HCT116 (cell line): ENCODE results near the gene SCTR. TPM values are rescaled to one million over a fixed set of nuclear protein-coding genes. Genes with fewer than 3 reads are reported as not detected.
A peak's percentile ranks its signal among the peaks of the same experiment; 100 is the strongest.

Experiments
- ATAC-seq: fragments of 200-7000 bp; cut with Tn5 transposase; 2 replicates; pipeline ENCODE4 v1.9.1; 2020; ENCODE audit warnings: mild to moderate bottlenecking, moderate library complexity
- BruUV-seq: library from RNA; stranded (reverse); fragments of 400-500 nt; replicated peaks from 2 replicates; lab custom pipeline; 2021; lab: Mats Ljungman, UMichigan
- CTCF ChIA-PET: fragments of 300-600 bp; sonication (Branson Sonifier 250); formaldehyde crosslinking; loops from one replicate; lab custom pipeline; 2021; ENCODE audit warnings: antibody characterized with exemption; lab: Charles Lee
- POLR2A ChIA-PET: fragments of 300-600, 350-600 bp; sonication (Branson Sonifier 250); formaldehyde crosslinking; loops from one replicate; lab custom pipeline; 2021; ENCODE audit warnings: antibody characterized with exemption; lab: Charles Lee
- RAD21 ChIA-PET, 2 experiments: fragments of 300-600 bp; sonication (Branson Sonifier 250); formaldehyde crosslinking; loops; one replicate each; lab custom pipeline; 2023; ENCODE audit warnings: low total read pairs in 2 of 2; ENCODE audit not compliant: uncharacterized antibody in 2 of 2, unreplicated experiment in 2 of 2, low non-redundant PET in 1 of 2; lab: Charles Lee
- DNase-seq: peaks from one replicate; pipeline ENCODE4 v3.0.0-alpha.2; 2010; ENCODE audit warnings: low read depth, low spot score
- H2AFZ ChIP-seq: fragments of 200-600 bp; shearing (Covaris generic), sonication (generic); 2 replicates; pipeline ENCODE4 v1.6.1; 2017; ENCODE audit warnings: low read depth, mixed run types, mixed read lengths, antibody characterized with exemption, low read length; ENCODE audit not compliant: poor library complexity, severe bottlenecking
- H3K27ac ChIP-seq: 2 replicates; pipeline ENCODE4 v1.5.1; 2012; ENCODE audit warnings: low read depth, low read length
- H3K27me3 ChIP-seq: fragments of 200-600 bp; sonication (generic); 2 replicates; pipeline ENCODE4 v1.6.1; 2016; ENCODE audit warnings: mixed run types, low read length, mixed read lengths; ENCODE audit not compliant: insufficient read depth
- H3K36me3 ChIP-seq, 2 experiments: fragments of 200-500 bp in 1 of 2; fragments of 200-600 bp in 1 of 2; sonication (Bioruptor generic) in 1 of 2; sonication (generic) in 1 of 2; 2 replicates each; pipeline versions ENCODE4 v1.5.1 to v1.6.1; 2014 to 2016; ENCODE audit warnings: low read length in 2 of 2, inconsistent platforms in 1 of 2, mixed read lengths in 1 of 2, mixed run types in 1 of 2; ENCODE audit not compliant: insufficient read depth in 2 of 2, control insufficient read depth in 1 of 2
- H3K4me1 ChIP-seq, 2 experiments: fragments of 200-600 bp in 1 of 2; sonication (generic) in 1 of 2; 2 replicates each; pipeline versions ENCODE4 v1.5.1 to v1.6.1; 2012 to 2017; ENCODE audit warnings: low read length in 2 of 2, inconsistent platforms in 1 of 2, mild to moderate bottlenecking in 1 of 2, mixed read lengths in 1 of 2, mixed run types in 1 of 2, moderate library complexity in 1 of 2; ENCODE audit not compliant: insufficient read depth in 2 of 2, control insufficient read depth in 1 of 2
- H3K4me2 ChIP-seq: fragments of 200-600 bp; sonication (generic); 2 replicates; pipeline ENCODE4 v1.6.1; 2017; ENCODE audit warnings: mixed run types, low read length, mixed read lengths
- H3K4me3 ChIP-seq, 2 experiments: fragments of 200-600 bp in 1 of 2; sonication (generic) in 1 of 2; replicated peaks in 1 of 2; 2 replicates each; pipeline ENCODE4 v1.5.1; 2011 to 2016; ENCODE audit warnings: low read length in 2 of 2, control low read depth in 1 of 2, low read depth in 1 of 2, mild to moderate bottlenecking in 1 of 2, mixed read lengths in 1 of 2, mixed run types in 1 of 2
- H3K79me2 ChIP-seq: fragments of 200-600 bp; sonication (generic); 2 replicates; pipeline ENCODE4 v1.6.1; 2017; ENCODE audit warnings: mild to moderate bottlenecking, mixed run types, low read length, moderate library complexity, mixed read lengths; ENCODE audit not compliant: insufficient read depth
- H3K9ac ChIP-seq: fragments of 200-600 bp; sonication (generic); 2 replicates; pipeline ENCODE4 v1.6.1; 2016; ENCODE audit warnings: low read length, mixed read lengths
- H3K9me2 ChIP-seq: fragments of 200-600 bp; sonication (generic), shearing (Covaris generic); 2 replicates; pipeline ENCODE4 v1.6.1; 2017; ENCODE audit warnings: mixed run types, mild to moderate bottlenecking, moderate library complexity; ENCODE audit not compliant: insufficient read depth
- H3K9me3 ChIP-seq, 2 experiments: fragments of 200-500 bp in 1 of 2; fragments of 200-600 bp in 1 of 2; sonication (Bioruptor generic) in 1 of 2; sonication (generic) in 1 of 2; 2 replicates each; pipeline ENCODE4 v1.6.1; 2014 to 2017; ENCODE audit warnings: low read length in 2 of 2, mixed read lengths in 2 of 2, inconsistent platforms in 1 of 2, low read depth in 1 of 2, mild to moderate bottlenecking in 1 of 2, mixed run types in 1 of 2, moderate library complexity in 1 of 2; ENCODE audit not compliant: control insufficient read depth in 1 of 2, insufficient read depth in 1 of 2
- H4K20me1 ChIP-seq: fragments of 200-600 bp; sonication (generic), shearing (Covaris generic); 2 replicates; pipeline ENCODE4 v1.6.1; 2017; ENCODE audit warnings: mixed run types, mild to moderate bottlenecking, moderate library complexity; ENCODE audit not compliant: insufficient read depth
- CBX3 ChIP-seq: IDR thresholded peaks from 2 replicates; pipeline ENCODE4 v1.6.1; 2012; ENCODE audit warnings: low read depth
- CEBPB ChIP-seq: IDR thresholded peaks from 2 replicates; pipeline ENCODE4 v1.6.1; 2012; ENCODE audit warnings: low read depth
- EGR1 ChIP-seq: IDR thresholded peaks from 2 replicates; pipeline ENCODE4 v1.6.1; 2012; ENCODE audit warnings: low read depth
- EZH2 ChIP-seq: fragments of 200-600 bp; sonication (generic); IDR thresholded peaks from 2 replicates; pipeline ENCODE4 v1.6.1; 2017; ENCODE audit warnings: antibody characterized with exemption, mixed run types
- FOSL1 ChIP-seq: IDR thresholded peaks from 2 replicates; pipeline ENCODE4 v1.6.1; 2012; ENCODE audit warnings: low read depth
- JUND ChIP-seq: IDR thresholded peaks from 2 replicates; pipeline ENCODE4 v1.6.1; 2012
- POLR2A ChIP-seq: IDR thresholded peaks from 2 replicates; pipeline ENCODE4 v1.7.0; 2011; ENCODE audit warnings: borderline replicate concordance; ENCODE audit not compliant: insufficient read depth, insufficient read length; ENCODE audit errors: extremely low read depth
- POLR2AphosphoS5 ChIP-seq: IDR thresholded peaks from 2 replicates; pipeline ENCODE4 v1.6.1; 2011; ENCODE audit warnings: mild to moderate bottlenecking, low read depth, low read length, moderate library complexity
- SIN3A ChIP-seq: IDR thresholded peaks from 2 replicates; pipeline ENCODE4 v1.6.1; 2012; ENCODE audit warnings: low read depth
- SP1 ChIP-seq: IDR thresholded peaks from 2 replicates; pipeline ENCODE4 v1.6.1; 2012; ENCODE audit warnings: low read depth
- SRF ChIP-seq: IDR thresholded peaks from 2 replicates; pipeline ENCODE4 v1.6.1; 2012; ENCODE audit warnings: low read depth
- TCF7L2 ChIP-seq: IDR thresholded peaks from 2 replicates; pipeline ENCODE4 v1.7.0; 2011; ENCODE audit warnings: borderline replicate concordance, inconsistent platforms; ENCODE audit not compliant: insufficient read depth, insufficient read length; ENCODE audit errors: extremely low read depth
- YY1 ChIP-seq: IDR thresholded peaks from 2 replicates; pipeline ENCODE4 v1.6.1; 2011; ENCODE audit warnings: low read length, low read depth, moderate library complexity, mild to moderate bottlenecking; ENCODE audit not compliant: insufficient replicate concordance; ENCODE audit errors: extremely low read depth
- ZFX ChIP-seq: fragments of 450-650 bp; IDR thresholded peaks from 2 replicates; pipeline ENCODE4 v1.6.1; 2017
- intact Hi-C: fragments of 100-400 bp; cut with micrococcal nuclease; formaldehyde crosslinking; loops from 2 replicates; pipeline ENCODE4 v1.10.0; 2022
- total RNA-seq: library from RNA; stranded (reverse); gene quantifications from one replicate; pipeline ENCODE4 v1.2.1, GENCODE V29; 2021; ENCODE audit not compliant: unreplicated experiment
- TF ChIP-seq, protein P1 (sequence below): IDR thresholded peaks from 2 replicates; pipeline ENCODE4 v1.6.1; 2012

Gene SCTR
- total RNA-seq, 1 experiment from 2014 or later, result not detected

GRCh38 chr2:119544939-119545475 is 20.7 kb upstream of the SCTR start:
- DNase-seq (no peak), ATAC-seq (no peak)
- TF ChIP-seq CBX3 (no peak), YY1 (no peak), JUND (no peak), EGR1 (no peak)
- TF ChIP-seq, protein P1, sequence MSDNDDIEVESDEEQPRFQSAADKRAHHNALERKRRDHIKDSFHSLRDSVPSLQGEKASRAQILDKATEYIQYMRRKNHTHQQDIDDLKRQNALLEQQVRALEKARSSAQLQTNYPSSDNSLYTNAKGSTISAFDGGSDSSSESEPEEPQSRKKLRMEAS, result no peak
- H4K20me1 ChIP-seq, result no peaks in the 10 kb centered on the region
- BruUV-seq, result no TSS peak
- H3K9me2 ChIP-seq, result no peaks in the 10 kb centered on the region
- H3K27ac ChIP-seq, result no peak overlapping the region
- peak overlapping the region; percentile 91 for H3K4me2 ChIP-seq
- H3K9ac ChIP-seq, result peak overlapping the region; percentile 63
- H3K9me3 ChIP-seq, result no peaks in the 10 kb centered on the region
- no peaks in the 10 kb centered on the region for H3K27me3 ChIP-seq
- RAD21 ChIA-PET, result no interaction called here
- H3K4me3 ChIP-seq, result peak overlapping the region; percentile 45 to 64
- CTCF ChIA-PET, result no interaction called here
- no peak overlapping the region for H2AFZ ChIP-seq
- intact Hi-C loops, result no loop called here
- POLR2A ChIA-PET, result no interaction called here
- peaks cover 0 to 10% of the 10 kb centered on the region in 2 experiments; a peak in 2 of 4 replicates for H3K4me1 ChIP-seq
- H3K36me3 ChIP-seq, result no peaks in the 10 kb centered on the region
- no peaks in the 10 kb centered on the region for H3K79me2 ChIP-seq

DNA sequence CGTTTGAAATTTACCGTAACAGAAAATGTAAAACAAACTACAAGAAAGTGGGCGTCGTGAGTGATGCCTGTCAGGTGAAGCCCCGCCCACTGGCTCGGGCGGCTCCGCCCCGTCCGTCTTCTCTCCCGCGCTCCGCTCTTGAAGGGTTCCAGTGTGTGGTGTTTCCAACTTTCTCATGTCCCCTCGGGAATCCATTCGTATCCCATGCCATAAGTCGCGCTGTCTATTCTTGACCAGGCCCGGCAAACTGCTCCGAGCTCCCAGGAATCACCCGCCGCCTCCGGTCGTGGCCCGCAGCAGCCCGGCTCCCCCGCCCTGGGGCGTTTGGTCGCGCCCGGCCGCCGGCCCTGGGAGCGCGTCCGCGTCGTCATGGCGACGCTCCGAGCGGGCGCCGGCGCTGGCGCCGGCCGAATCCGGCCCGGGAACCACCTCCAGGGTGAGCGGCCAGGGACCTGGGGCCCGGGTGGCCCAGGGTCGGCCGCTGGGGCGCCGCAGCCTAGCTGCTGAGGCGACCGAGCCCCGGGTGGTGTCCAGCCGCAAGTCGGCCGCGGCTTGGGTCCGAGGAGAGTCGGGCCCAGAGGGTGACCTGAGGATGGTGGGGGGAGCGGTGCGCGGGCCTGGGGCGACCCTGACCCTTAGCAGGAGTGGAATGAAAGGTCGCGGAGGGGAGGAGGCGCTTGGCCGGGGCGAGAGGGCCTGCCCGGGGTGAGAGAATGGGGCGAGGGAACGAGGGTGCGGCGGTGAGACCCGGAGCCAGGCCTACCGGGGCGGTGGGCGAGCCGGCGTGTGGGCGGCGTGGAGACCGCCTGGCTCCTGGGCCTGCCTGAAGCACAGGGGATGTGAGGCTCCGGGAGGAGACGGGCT is 20.0 kb upstream of the SCTR start, which contains the start of gene CFAP221:
Gene CFAP221 (plus strand): TSS at position 375 of the 864 bp plus-strand sequence. CDS start 1,683 bp downstream, outside the sequence.
- Histone ChIP-seq H3K36me3 (no peaks in the 10 kb centered on the region), H3K4me2 (peak within 1 kb of the TSS; percentile 91), H3K79me2 (no peaks in the 10 kb centered on the region), H3K4me3 (peak within 1 kb of the TSS; percentile 45 to 64), H3K4me1 (peaks cover 0 to 10% of the 10 kb centered on the region in 2 experiments; a peak in 2 of 4 replicates), H3K9me2 (no peaks in the 10 kb centered on the region), H3K9ac (peak within 1 kb of the TSS; percentile 63), H2AFZ (peak within 1 kb of the TSS; percentile 98), H3K27me3 (no peaks in the 10 kb centered on the region), H3K27ac (peak within 1 kb of the TSS; percentile 48; the same call in 1 of the 2 replicates), H3K9me3 (no peaks in the 10 kb centered on the region), H4K20me1 (no peaks in the 10 kb centered on the region)
- DNase-seq, result peak; percentile 71
- no peak for TF ChIP-seq YY1
- TF ChIP-seq, protein P1, result peak; percentile 49
- TF ChIP-seq SP1, result peak; percentile 80
- 0 out of 2 replicates have a peak, but pooled peaks have one; percentile 16 for TF ChIP-seq ZFX
- no peak for TF ChIP-seq SIN3A
- TF ChIP-seq TCF7L2, result peak; percentile 37
- no peak for TF ChIP-seq FOSL1
- TF ChIP-seq EGR1, result 0 out of 2 replicates have a peak, but pooled peaks have one; percentile 22
- TF ChIP-seq POLR2AphosphoS5, result no peak
- TF ChIP-seq POLR2A, result no peak
- no peak for TF ChIP-seq CEBPB
- TF ChIP-seq JUND, result peak; percentile 51
- TF ChIP-seq EZH2, result no peak
- TF ChIP-seq SRF, result no peak
- TF ChIP-seq CBX3, result no peak
- ChIA-PET POLR2A (no interaction called here), RAD21 (no interaction called here), CTCF (no interaction called here)
- ATAC-seq, result peak; percentile 98
- BruUV-seq, result no TSS peak
- intact Hi-C loops, result no loop called here
